Measurements from ENCODE around the gene SNTB2. TPM values are rescaled to one million over a fixed set of nuclear protein-coding genes. Genes with fewer than 3 reads are reported as not detected.

Gene SNTB2
- total and polyA plus RNA-seq, 2 of the 8 experiments (the other 6 are each of a cell fraction or from before 2014, with no cell fraction given), result 6.0 to 16.1 TPM

GRCh38 chr16:69327585-69328310, 140.8 kb downstream of the SNTB2 start (continued):
- TF ChIP-seq CHD2 (IDR thresholded peaks at IDR 0.05; ENCODE audit: low read length) (no peak), CHD1 (IDR thresholded peaks at IDR 0.05; ENCODE audit: low read depth, low read length) (no peak), SRF (IDR thresholded peaks at IDR 0.05; ENCODE audit: low read depth, low read length) (no peak), TBP (IDR thresholded peaks at IDR 0.05; ENCODE audit: low read depth, low read length) (no peak), POLR2A (IDR thresholded peaks at IDR 0.05; ENCODE audit: control extremely low read depth in 1 of 2, low read depth in 2 of 2, low read length in 2 of 2) (no peak)
